NK-92 treated with Interleukin-12 subunit alpha and Interleukin-12 subunit beta, amount 100 ng/mL, for 24 hours (cell line): ENCODE measurements around the gene NDUFC2.
"Not testable (repeated sequence)": the region's sequence is repeated elsewhere in the genome, so short reads cannot be mapped to it uniquely, and the experiment has no call there.

ENCODE experiments used
- DNase-seq: peaks from one replicate; lab custom pipeline; 2025; lab: John Stamatoyannopoulos, UW

The NDUFC2 gene

GRCh38 chr11:78054971-78055370, 24.7 kb downstream of the NDUFC2 start:
- DNase-seq, result no peak

GRCh38 chr11:78050964-78051831, 28.5 kb downstream of the NDUFC2 start:
- no peak for DNase-seq

- no peak for DNase-seq
Measured at GRCh38 chr11:78049348-78049747, 30.3 kb downstream of the NDUFC2 start.

- no peak for DNase-seq
Measured at GRCh38 chr11:78048561-78048960, 31.1 kb downstream of the NDUFC2 start.

GRCh38 chr11:78046486-78046854, 33.2 kb downstream of the NDUFC2 start:
- no peak for DNase-seq

GRCh38 chr11:78045851-78046485, 33.7 kb downstream of the NDUFC2 start:
- peak; percentile 42 for DNase-seq

- DNase-seq, result no peak
Measured at GRCh38 chr11:78044706-78045105, 35.0 kb downstream of the NDUFC2 start.

GRCh38 chr11:78041843-78042440, 37.7 kb downstream of the NDUFC2 start:
- no peak for DNase-seq

GRCh38 chr11:78041380-78041719, 38.3 kb downstream of the NDUFC2 start:
- DNase-seq, result not testable (repeated sequence)

- no peak for DNase-seq
Measured at GRCh38 chr11:78040691-78041379, 38.8 kb downstream of the NDUFC2 start.

GRCh38 chr11:78039919-78040671, 39.6 kb downstream of the NDUFC2 start:
- DNase-seq, result peak; percentile 3

- no peak for DNase-seq
Measured at GRCh38 chr11:78039391-78039918, 40.2 kb downstream of the NDUFC2 start.

GRCh38 chr11:78038697-78039313, 40.9 kb downstream of the NDUFC2 start:
- DNase-seq, result no peak

- DNase-seq, result no peak
Measured at GRCh38 chr11:78037825-78038620, 41.6 kb downstream of the NDUFC2 start.

- DNase-seq, result no peak
Measured at GRCh38 chr11:78037056-78037455, 42.6 kb downstream of the NDUFC2 start.

GRCh38 chr11:78036313-78036712, 43.3 kb downstream of the NDUFC2 start:
- DNase-seq, result no peak

- no peak for DNase-seq
Measured at GRCh38 chr11:78034623-78035022, 45.0 kb downstream of the NDUFC2 start.

GRCh38 chr11:78033040-78033439, 46.6 kb downstream of the NDUFC2 start:
- DNase-seq, result no peak

- DNase-seq, result no peak
Measured at GRCh38 chr11:78032090-78032489, 47.6 kb downstream of the NDUFC2 start.

GRCh38 chr11:78031629-78032028, 48.0 kb downstream of the NDUFC2 start:
- no peak for DNase-seq
